GM21723 (cell line): Measurements from ENCODE around the gene PLET1.

Source experiments
- ATAC-seq: cut with Tn5 transposase; IDR thresholded peaks from one replicate; pipeline ENCODE4 v1.9.1; 2021; ENCODE audit warnings: mild to moderate bottlenecking, moderate library complexity; ENCODE audit not compliant: unreplicated experiment

Gene PLET1

DNA sequence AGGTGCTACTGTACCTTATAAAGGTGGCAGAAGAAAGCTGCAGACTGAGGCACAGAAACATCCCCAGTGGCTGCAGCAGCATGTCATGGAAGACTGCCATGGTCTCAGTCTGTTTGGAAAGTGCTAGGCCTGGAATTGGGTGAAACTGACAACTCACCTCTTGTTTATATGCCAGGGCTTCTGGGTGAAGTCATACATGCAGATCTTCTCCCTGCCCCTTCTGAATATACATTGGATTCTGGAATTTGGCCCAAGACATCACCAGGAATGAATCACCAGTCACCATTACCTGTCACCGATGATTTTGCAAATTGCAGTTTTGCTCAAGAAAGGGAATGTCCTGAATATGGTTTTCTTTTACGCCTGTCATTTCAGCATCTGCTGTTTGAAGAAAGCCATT lies at the start of gene PLET1:
TSS of gene PLET1 (minus strand) at position 371 of the 400 bp plus-strand sequence. CDS start at position 100, 271 bp downstream.
- no peak for ATAC-seq

- no peak for ATAC-seq
Observed at GRCh38 chr11:112310419-112310818, 49.8 kb upstream of the PLET1 start.

DNA sequence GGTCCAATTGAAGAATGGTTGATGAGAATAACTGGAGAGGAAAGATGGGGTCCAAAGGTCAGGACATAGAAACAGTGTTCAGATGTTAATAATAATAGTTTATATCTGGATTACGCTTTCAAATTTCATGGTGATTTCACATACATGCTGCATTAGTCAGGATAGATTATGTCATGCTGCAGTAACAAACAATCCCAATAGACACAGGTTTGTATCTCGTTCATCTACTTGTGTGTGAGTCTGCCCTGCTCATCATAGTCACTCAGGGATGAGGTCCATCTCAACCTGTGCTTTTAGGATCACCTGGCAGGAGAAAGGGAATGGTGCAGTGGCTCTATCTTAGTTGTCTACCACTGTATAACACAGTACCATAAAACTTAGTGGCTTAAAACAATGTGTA lies 48.0 kb upstream of the PLET1 start:
- ATAC-seq = no peak

- ATAC-seq = no peak
Observed at GRCh38 chr11:112307616-112308015, 47.0 kb upstream of the PLET1 start.

DNA sequence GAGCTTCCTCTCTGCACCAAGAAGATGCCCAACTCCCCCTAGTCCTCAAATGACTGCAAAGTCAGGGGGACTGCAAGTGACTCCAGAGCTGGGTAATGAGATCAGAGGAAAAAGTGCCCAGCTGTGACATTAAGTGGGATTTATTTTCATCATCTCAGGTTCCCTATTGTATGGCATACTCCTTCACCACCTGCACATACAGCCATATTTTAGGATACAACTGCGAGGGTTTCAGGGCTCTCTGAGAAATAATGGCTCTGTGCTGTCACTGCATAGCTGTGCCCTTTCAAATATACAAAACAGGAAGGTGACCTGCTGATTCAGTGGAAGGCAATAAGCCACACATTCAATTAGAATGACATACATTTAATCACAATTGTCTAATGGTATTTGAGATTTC lies 45.6 kb upstream of the PLET1 start:
- no peak for ATAC-seq

DNA sequence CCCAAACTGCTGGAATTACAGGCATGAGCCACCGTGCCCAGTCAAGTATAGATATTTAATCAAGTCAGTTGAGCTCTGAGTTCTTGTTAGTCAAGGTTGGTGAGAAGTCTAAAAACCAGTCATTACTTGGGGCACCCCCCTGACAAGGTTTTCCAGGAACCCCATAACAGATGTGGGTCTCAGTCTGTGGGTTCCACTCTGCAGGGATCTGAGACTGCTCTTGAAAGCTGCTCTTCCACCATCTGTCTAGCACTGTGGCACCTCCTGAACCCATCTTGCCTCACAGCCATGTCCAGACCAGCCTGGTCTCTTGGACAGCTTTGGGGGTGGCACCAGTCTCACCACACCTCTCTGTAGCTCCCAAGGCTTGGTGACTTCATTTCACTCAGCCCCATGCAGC lies 44.3 kb upstream of the PLET1 start:
- ATAC-seq = no peak

GRCh38 chr11:112303616-112304015 lies 43.0 kb upstream of the PLET1 start:
- ATAC-seq = no peak

DNA sequence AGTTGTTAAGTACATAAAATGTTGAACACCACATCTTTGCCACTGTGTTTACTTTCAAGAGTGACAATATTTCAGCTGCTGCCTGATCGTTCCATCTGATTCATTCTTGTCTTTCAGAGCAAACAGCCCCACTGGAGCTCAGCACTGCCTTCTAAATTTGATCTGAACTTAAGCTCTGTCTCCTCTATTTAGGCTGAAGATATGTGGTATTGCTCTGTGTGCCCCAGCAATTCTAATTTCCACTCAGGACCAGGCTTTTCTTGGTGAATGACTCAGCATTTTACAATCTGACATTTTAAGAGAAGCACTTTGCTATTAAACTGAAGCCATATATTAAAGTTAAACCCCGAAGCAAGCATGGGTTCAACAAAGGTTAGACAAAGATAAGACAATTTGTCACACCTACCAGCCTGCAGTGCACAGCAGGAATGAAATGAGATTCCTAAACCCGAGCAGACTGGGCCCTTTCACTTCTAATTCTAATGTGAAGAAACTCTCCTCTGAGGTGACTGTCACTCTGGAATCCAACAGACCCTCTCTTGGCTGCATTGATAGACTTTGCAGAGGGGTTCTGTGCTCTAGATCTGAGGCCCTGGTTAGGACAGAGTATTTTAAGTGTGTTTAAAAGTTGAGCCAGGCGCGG lies 41.7 kb upstream of the PLET1 start:
- ATAC-seq = no peak

GRCh38 chr11:112300094-112300786 lies 39.6 kb upstream of the PLET1 start:
- no peak for ATAC-seq

GRCh38 chr11:112298535-112298934 lies 37.9 kb upstream of the PLET1 start:
- no peak for ATAC-seq

DNA sequence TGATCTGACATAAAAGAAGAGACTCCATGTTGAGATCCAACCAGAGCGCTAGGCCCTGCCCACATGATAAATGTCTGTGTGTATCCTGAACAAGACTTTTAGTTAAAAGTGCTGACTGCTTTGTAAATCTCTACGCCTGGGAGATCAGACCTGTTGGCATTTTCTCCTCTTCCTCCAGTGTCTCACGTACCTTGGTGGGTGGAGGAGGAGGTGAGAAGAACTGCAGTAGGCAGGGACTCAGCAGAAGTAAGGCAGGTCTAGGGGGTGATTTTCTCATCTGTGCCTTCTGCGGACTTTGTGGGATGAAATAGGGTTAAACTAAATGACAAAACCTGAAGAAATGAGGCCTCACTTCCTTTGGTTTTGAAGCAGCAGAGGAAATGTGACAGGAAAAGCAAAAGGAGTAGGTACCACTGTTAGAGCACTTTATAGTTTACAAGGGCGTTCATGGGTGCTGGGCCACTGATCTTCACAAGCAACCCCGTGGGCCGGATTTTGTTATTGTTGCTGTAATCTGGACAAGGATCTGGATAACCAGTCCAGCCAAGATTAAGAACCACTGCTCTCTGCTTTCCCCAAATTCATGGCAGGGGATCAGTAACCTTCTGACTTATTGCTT lies 36.7 kb upstream of the PLET1 start:
- no peak for ATAC-seq

- ATAC-seq = no peak
Observed at GRCh38 chr11:112296044-112296443, 35.4 kb upstream of the PLET1 start.

- ATAC-seq = no peak
Observed at GRCh38 chr11:112294688-112295340, 34.2 kb upstream of the PLET1 start.

GRCh38 chr11:112293614-112294013 lies 33.0 kb upstream of the PLET1 start:
- ATAC-seq = no peak

DNA sequence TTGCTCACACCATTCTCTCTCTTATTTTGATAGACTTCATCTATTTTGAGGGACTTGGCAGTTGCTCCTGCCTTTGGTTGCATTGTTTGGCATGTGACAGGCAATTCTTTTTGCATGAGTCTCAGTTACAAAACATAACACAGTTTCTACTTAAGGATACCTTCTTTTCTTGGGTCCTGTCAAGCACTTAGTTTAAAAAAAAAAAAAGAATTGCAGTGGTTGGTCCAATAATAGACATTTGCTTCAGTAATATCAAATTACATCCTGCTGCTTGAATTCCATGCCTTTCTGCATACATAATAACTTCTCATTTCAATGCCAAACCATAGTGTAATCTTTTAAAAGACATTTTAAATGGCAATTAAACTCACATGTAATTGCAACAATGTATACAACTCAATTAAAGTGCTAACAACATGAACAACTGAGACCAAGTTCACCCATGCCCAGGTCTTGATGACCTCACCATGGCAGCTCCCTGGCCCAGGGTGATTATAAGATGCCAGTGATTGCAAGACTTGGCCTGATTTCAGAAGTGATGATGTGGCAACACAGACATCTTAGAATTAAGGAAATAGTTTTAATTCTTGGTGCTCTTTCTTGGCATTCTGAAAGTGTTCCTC lies 32.2 kb upstream of the PLET1 start:
- no peak for ATAC-seq

DNA sequence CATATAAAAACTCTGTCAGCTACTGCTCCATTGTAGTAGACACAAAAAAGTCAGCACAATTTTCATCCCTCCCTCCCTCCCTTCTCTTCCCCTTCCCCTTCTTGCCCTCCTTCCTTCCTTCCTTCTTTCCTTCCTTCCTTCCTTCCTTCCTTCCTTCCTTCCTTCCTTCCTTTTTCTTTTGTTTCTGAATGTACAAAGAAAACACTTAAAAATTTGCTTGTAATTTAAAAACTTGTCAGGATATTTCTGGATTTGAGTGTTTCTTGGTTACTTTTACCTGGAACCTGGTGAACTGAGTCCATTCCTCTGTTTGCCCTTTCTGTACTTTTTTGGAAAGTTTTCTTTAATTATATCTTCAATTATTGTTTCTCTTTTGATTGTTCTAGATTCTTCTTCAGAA lies 31.5 kb upstream of the PLET1 start:
- ATAC-seq = no peak

DNA sequence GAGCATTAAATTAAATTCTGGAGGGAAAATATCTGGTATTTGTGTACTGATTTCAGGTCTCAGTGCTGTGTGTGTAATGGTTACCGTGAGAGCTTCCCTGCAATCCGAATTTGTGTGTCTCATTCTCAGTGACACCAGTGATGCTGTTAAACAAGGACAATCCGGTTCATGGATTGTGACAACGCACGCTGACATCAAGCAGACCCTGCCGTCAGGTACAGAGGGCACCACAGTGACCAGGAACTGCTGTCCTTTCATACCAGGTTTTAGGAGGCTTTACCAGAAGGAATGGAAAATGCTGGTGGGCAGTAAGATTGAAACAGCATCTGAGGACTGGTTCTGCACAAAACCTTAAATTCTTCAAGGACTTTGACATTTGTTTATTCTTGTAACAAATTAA lies 30.5 kb upstream of the PLET1 start:
- ATAC-seq = no peak

DNA sequence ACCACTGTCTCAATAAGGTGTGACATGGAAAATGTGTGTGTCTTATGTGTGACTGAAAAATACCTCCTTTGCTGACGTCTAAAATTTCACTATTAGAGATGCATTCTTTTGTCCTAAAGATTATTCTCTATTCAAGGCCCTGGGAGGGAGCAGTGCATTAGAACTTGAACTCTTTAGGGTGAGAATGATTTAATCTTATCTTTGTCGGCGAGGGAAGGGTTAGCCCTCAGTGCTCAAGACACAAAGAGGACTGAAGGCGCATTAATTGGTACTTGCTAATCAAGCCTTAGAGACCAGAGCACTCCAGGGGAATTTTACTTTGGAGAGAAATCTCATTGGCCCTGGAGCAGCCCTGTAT lies 29.8 kb upstream of the PLET1 start:
- ATAC-seq = no peak

DNA sequence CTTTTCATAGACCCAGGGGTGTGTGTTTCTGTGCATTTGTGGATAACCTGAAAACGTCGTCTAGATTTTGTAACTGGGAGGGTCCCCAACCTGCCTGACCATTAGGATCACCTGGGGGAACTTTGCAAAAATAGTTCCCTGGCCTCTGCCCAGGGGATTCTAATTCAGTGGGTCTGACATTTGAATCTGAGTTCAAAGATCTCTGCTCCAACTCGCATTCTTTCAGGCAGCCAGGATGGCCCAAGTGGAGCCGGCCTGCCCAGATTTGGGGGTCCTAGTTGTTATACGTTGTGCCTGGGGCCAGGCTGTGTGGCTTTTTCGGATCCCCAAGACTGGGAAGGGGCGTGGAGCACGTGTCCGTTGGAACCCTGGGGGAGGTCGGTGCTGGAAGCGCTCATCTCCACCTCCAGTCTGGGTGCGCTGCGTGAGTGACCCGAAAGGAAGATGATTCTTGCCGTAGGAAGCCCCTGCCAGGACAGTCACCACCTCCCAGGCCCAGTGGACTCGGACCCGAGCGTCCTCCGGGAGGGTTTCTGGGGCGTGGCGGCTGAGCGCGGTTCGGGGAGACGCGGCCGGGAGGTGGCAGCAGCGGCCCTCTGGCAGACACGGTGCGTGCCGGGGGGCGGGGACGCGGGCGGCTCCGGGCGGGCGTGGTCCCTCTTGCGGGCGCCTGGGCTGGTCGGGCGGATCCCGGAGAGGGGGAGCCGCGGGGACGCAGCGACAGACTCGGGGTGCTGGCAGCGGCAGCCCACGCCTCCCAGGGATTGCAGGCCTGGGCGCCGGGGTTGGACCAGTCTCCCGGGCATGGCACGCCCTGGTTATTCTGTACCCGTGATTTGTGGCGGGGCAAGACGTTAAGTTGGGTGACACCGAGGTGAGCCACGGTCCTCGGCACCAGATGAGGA lies 29.2 kb upstream of the PLET1 start:
- peak; percentile 95 for ATAC-seq

DNA sequence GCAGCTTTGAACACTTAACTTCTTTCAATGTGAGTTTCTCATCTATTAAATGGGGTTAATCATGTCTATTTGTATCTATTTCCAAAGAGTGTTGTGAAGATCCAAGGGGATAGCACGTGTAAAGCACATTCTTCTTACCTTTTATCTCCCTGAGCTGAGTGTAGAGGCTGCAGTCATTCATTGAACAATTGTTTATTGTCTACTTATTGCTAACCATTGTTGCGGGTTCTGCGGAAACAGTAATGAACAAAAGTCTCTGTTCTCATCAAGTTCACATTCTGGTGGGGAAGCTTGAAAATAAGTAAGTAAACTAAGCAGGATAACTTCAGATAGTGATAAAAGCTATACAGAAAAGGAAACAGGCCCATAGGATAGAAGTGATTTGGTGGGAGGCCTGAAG lies 27.4 kb upstream of the PLET1 start:
- ATAC-seq = no peak
